Upper lobe of left lung (tissue), 4 donors: ENCODE results near the gene TAF1B.

Source experiments
- EP300 ChIP-seq, 4 donors: sonication (generic); formaldehyde crosslinking; IDR thresholded peaks; one replicate each; pipeline ENCODE4 v1.5.1; 2017; ENCODE audit warnings: antibody characterized with exemption in 4 of 4, control low read depth in 2 of 4
- POLR2A ChIP-seq, 4 donors: fragments of 450-650 bp; IDR thresholded peaks; one replicate each; pipeline ENCODE4 v1.5.1; 2016 to 2017; ENCODE audit warnings: antibody characterized with exemption in 4 of 4, mild to moderate bottlenecking in 2 of 4
- POLR2AphosphoS5 ChIP-seq, 2 donors: sonication (generic); formaldehyde crosslinking; IDR thresholded peaks; one replicate each; pipeline ENCODE4 v1.5.1; 2017; ENCODE audit warnings: antibody characterized with exemption in 2 of 2
- TF ChIP-seq, protein P1 (sequence below), 6 experiments: fragments of 450-650 bp in 4 of 6; fragments of 200-600 bp in 2 of 6; sonication (generic) in 2 of 6; IDR thresholded peaks; one replicate each; pipeline ENCODE4 v1.5.1; 2016 to 2019; ENCODE audit warnings: antibody characterized with exemption in 6 of 6

DNA sequence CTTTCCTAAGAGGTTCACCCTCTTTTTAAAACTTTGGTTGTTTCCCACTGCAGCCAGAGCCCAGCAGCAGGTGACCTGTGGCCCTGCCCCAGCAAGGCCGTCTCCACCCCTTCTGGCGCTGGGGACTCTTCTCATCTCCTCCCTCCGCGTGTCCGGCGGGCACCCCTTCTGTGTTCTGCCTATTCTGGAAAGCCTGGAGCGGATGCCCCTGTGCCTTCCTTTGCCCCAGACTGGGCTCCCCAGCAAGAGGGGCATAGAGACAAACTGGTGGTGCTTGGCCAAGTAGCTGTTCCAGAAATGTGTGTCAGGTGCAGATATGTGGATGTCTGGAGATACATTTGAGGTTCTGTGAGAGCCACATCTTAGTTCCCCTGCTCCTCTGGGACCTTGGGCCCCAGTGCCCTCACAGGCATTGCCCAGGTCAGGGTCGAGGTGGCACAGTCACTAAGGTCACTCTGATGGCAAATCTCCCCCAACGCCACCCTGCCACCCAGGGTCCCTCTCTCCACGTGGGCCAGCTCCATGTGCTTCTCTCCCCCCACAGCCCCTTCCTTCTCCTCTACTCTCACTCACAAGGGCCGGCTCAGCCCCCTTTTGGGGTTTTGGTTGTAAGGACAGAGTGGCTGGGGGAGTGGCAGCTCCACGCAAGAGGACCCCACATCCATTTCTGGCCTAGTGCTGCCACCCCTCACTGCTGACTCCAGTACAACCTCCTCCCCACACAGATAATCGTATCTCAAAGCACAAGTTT lies 35.5 kb upstream of the TAF1B start:
- TF ChIP-seq, protein P1, sequence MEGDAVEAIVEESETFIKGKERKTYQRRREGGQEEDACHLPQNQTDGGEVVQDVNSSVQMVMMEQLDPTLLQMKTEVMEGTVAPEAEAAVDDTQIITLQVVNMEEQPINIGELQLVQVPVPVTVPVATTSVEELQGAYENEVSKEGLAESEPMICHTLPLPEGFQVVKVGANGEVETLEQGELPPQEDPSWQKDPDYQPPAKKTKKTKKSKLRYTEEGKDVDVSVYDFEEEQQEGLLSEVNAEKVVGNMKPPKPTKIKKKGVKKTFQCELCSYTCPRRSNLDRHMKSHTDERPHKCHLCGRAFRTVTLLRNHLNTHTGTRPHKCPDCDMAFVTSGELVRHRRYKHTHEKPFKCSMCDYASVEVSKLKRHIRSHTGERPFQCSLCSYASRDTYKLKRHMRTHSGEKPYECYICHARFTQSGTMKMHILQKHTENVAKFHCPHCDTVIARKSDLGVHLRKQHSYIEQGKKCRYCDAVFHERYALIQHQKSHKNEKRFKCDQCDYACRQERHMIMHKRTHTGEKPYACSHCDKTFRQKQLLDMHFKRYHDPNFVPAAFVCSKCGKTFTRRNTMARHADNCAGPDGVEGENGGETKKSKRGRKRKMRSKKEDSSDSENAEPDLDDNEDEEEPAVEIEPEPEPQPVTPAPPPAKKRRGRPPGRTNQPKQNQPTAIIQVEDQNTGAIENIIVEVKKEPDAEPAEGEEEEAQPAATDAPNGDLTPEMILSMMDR (IDR thresholded peaks at IDR 0.05), result no peak
- no peak for TF ChIP-seq POLR2A (IDR thresholded peaks at IDR 0.05)
- no peak for TF ChIP-seq EP300 (IDR thresholded peaks at IDR 0.05)
- TF ChIP-seq POLR2AphosphoS5 (IDR thresholded peaks at IDR 0.05), result no peak
